Stimulated activated CD4-positive, alpha-beta T cell treated with anti-CD3 and anti-CD28 coated beads, TNF-alpha, amount 100 ng/mL, for 24 hours (primary cell): Measurements from ENCODE around the gene MAT1A.
A peak's percentile ranks its signal among the peaks of the same experiment; 100 is the strongest.
"Not testable (repeated sequence)": the region's sequence is repeated elsewhere in the genome, so short reads cannot be mapped to it uniquely, and the experiment has no call there.

Source experiments
- DNase-seq, 3 experiments: peaks; one replicate each; pipeline ENCODE4 v3.0.0-alpha.2; 2020; ENCODE audit warnings: low read depth in 3 of 3

Gene MAT1A

GRCh38 chr10:80264081-80265056, 25.1 kb downstream of the MAT1A start:
- no peak for DNase-seq

GRCh38 chr10:80261316-80262030, 28.0 kb downstream of the MAT1A start:
- DNase-seq = no peak

GRCh38 chr10:80260295-80261243, 28.9 kb downstream of the MAT1A start:
- DNase-seq = peak in 2 of 3 experiments; percentile 7 to 21

- DNase-seq = no peak
These were observed 30.0 kb downstream of the MAT1A start for GRCh38 chr10:80259405-80259871.

- not testable (repeated sequence) for DNase-seq
These were observed 32.7 kb downstream of the MAT1A start for GRCh38 chr10:80256798-80257197.

GRCh38 chr10:80254726-80255125, 34.7 kb downstream of the MAT1A start:
- DNase-seq = not testable (repeated sequence)

GRCh38 chr10:80253963-80254271, 35.5 kb downstream of the MAT1A start:
- DNase-seq = not testable (repeated sequence)

GRCh38 chr10:80253266-80253962, 36.0 kb downstream of the MAT1A start:
- DNase-seq = no peak

GRCh38 chr10:80252296-80252887, 37.1 kb downstream of the MAT1A start:
- DNase-seq = no peak

GRCh38 chr10:80251703-80252280, 37.7 kb downstream of the MAT1A start:
- not testable (repeated sequence) for DNase-seq

- not testable (repeated sequence) for DNase-seq
These were observed 39.1 kb downstream of the MAT1A start for GRCh38 chr10:80250399-80250798.

GRCh38 chr10:80249906-80250305, 39.6 kb downstream of the MAT1A start:
- DNase-seq = not testable (repeated sequence)

- not testable (repeated sequence) for DNase-seq
These were observed 41.8 kb downstream of the MAT1A start for GRCh38 chr10:80247611-80248010.

- DNase-seq = not testable (repeated sequence)
These were observed 45.1 kb downstream of the MAT1A start for GRCh38 chr10:80244371-80244770.

GRCh38 chr10:80242341-80242740, 47.1 kb downstream of the MAT1A start:
- not testable (repeated sequence) for DNase-seq

GRCh38 chr10:80236457-80236856, 53.0 kb downstream of the MAT1A start:
- DNase-seq = not testable (repeated sequence)

- DNase-seq = not testable (repeated sequence)
These were observed 54.9 kb downstream of the MAT1A start for GRCh38 chr10:80234331-80235235.

GRCh38 chr10:80233871-80234270, 55.6 kb downstream of the MAT1A start:
- not testable (repeated sequence) for DNase-seq

GRCh38 chr10:80226723-80227122, 62.7 kb downstream of the MAT1A start:
- DNase-seq = not testable (repeated sequence)
